Breast epithelium (tissue), 4 donors: ENCODE data around the gene FHIT. TPM values are rescaled to one million over a fixed set of nuclear protein-coding genes. Genes with fewer than 3 reads are reported as not detected.
"Not testable (repeated sequence)": the region's sequence is repeated elsewhere in the genome, so short reads cannot be mapped to it uniquely, and the experiment has no call there.

Experiments used
- DNase-seq, 2 donors: peaks; one replicate each; pipeline ENCODE4 v3.0.0-alpha.2; 2019; ENCODE audit warnings: low spot score in 2 of 2
- H3K27ac ChIP-seq, 2 donors: fragments of 200-600 bp; sonication (generic) in 1 of 2; one replicate each; pipeline ENCODE4 v1.5.1; 2016 to 2019; ENCODE audit warnings: mild to moderate bottlenecking in 1 of 2
- H3K27me3 ChIP-seq, 2 donors: fragments of 200-600 bp; sonication (generic) in 1 of 2; one replicate each; pipeline versions ENCODE4 v1.5.1 to v1.6.0; 2017 to 2019; ENCODE audit warnings: control low read depth in 1 of 2, mild to moderate bottlenecking in 1 of 2
- H3K36me3 ChIP-seq: fragments of 200-600 bp; one replicate; pipeline ENCODE4 v1.5.1; 2019
- H3K4me1 ChIP-seq, 2 donors: fragments of 200-600 bp; sonication (generic); one replicate each; pipeline ENCODE4 v1.5.1; 2016 to 2019; ENCODE audit warnings: control low read depth in 1 of 2
- H3K4me3 ChIP-seq, 3 donors: fragments of 200-600 bp; sonication (generic); 1 replicate in 2 of 3; 2 replicates in 1 of 3; pipeline ENCODE4 v1.5.1; 2016 to 2019; ENCODE audit warnings: mild to moderate bottlenecking in 3 of 3, moderate library complexity in 2 of 3
- H3K9me3 ChIP-seq, 2 donors: fragments of 200-600 bp; sonication (generic) in 1 of 2; one replicate each; pipeline ENCODE4 v1.5.1; 2016 to 2019; ENCODE audit warnings: control low read depth in 1 of 2
- POLR2A ChIP-seq: fragments of 450-650 bp; IDR thresholded peaks from one replicate; pipeline ENCODE4 v1.6.1; 2016; ENCODE audit warnings: antibody characterized with exemption, mild to moderate bottlenecking, moderate library complexity
- POLR2AphosphoS5 ChIP-seq, 3 donors: sonication (generic); formaldehyde crosslinking; IDR thresholded peaks; one replicate each; pipeline ENCODE4 v1.6.1; 2017; ENCODE audit warnings: antibody characterized with exemption in 3 of 3
- intact Hi-C: fragments of 100-400 bp; cut with DNase I; formaldehyde crosslinking; loops from one replicate; pipeline ENCODE4 v1.15.1; 2023; ENCODE audit warnings: low total_unique reads
- total RNA-seq, 3 donors: library from RNA; depleted of rRNA; stranded (reverse); fragments of >200 nt; gene quantifications; one replicate each; pipeline ENCODE4 v1.1.0, GENCODE V29; 2016
- TF ChIP-seq, protein P1 (sequence below), 3 donors: fragments of 450-650 bp; IDR thresholded peaks; one replicate each; pipeline ENCODE4 v1.5.1; 2016 to 2017; ENCODE audit warnings: antibody characterized with exemption in 3 of 3, mild to moderate bottlenecking in 3 of 3, moderate library complexity in 3 of 3

FHIT gene
- total RNA-seq, 3 donors from 2014 or later: 9.0 to 19.2 (median 17.7) TPM

DNA sequence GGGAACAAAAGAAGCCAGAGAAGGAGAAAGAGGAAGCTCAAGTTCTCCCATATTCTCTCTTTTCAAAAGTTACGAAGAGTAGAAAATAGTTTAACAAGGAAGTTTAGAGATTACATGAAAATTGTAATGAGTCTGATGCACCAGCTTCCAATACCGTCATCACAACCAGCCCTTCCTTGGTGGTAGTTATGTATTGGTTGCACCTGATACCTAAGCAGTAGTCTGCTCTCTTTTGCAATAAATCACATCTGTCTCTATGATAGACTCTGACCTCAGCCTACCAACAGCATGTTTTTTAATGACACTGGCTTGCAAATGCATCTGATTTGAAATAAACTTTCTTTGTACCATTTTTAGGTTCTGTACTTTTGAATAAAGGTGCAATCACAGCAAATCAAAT is 575.8 kb downstream of the FHIT start:
- TF ChIP-seq POLR2AphosphoS5 (IDR thresholded peaks at IDR 0.05): no peak
- TF ChIP-seq POLR2A: no peak
- TF ChIP-seq, protein P1, sequence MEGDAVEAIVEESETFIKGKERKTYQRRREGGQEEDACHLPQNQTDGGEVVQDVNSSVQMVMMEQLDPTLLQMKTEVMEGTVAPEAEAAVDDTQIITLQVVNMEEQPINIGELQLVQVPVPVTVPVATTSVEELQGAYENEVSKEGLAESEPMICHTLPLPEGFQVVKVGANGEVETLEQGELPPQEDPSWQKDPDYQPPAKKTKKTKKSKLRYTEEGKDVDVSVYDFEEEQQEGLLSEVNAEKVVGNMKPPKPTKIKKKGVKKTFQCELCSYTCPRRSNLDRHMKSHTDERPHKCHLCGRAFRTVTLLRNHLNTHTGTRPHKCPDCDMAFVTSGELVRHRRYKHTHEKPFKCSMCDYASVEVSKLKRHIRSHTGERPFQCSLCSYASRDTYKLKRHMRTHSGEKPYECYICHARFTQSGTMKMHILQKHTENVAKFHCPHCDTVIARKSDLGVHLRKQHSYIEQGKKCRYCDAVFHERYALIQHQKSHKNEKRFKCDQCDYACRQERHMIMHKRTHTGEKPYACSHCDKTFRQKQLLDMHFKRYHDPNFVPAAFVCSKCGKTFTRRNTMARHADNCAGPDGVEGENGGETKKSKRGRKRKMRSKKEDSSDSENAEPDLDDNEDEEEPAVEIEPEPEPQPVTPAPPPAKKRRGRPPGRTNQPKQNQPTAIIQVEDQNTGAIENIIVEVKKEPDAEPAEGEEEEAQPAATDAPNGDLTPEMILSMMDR (IDR thresholded peaks at IDR 0.05): no peak
- no peak for DNase-seq
- no peaks in the 10 kb centered on the region for H3K9me3 ChIP-seq
- H3K27me3 ChIP-seq: no peaks in the 10 kb centered on the region
- H3K36me3 ChIP-seq: no peaks in the 10 kb centered on the region
- H3K27ac ChIP-seq: no peak overlapping the region
- H3K4me1 ChIP-seq: no peaks in the 10 kb centered on the region
- intact Hi-C loops: no loop called here
- no peak overlapping the region for H3K4me3 ChIP-seq

- no peaks in the 10 kb centered on the region for H3K9me3 ChIP-seq
- intact Hi-C loops: no loop called here
- H3K36me3 ChIP-seq: no peaks in the 10 kb centered on the region
- H3K27me3 ChIP-seq: no peaks in the 10 kb centered on the region
- H3K27ac ChIP-seq: no peak overlapping the region
- no peaks in the 10 kb centered on the region for H3K4me1 ChIP-seq
- no peak for DNase-seq
- TF ChIP-seq, protein P1 (IDR thresholded peaks at IDR 0.05): no peak
- TF ChIP-seq POLR2AphosphoS5 (IDR thresholded peaks at IDR 0.05): no peak
- no peak for TF ChIP-seq POLR2A
- H3K4me3 ChIP-seq: no peak overlapping the region
Observed at GRCh38 chr3:60674870-60675269, 576.4 kb downstream of the FHIT start.

DNA sequence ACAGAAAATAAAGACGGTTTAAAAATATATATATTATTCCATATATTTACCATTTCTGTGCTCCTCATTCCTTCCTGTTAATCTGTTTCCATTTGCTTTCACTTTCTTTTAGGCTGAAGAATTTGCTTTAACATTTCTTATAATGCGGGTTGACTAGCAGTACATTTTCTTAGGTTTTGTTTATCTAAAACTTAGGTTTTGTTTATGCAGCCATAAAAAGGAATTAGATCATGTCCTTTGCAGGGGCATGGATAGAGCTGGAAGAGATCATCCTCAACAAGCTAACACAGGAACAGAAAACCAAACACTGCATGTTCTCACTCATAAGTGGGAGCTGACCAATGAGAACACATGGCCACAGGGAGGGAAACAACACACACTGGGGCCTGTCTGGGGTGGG is 578.1 kb downstream of the FHIT start:
- intact Hi-C loops: no loop called here
- no peaks in the 10 kb centered on the region for H3K36me3 ChIP-seq
- no peak overlapping the region for H3K27ac ChIP-seq
- H3K9me3 ChIP-seq: no peaks in the 10 kb centered on the region
- no peak overlapping the region for H3K4me3 ChIP-seq
- H3K27me3 ChIP-seq: no peaks in the 10 kb centered on the region
- H3K4me1 ChIP-seq: no peaks in the 10 kb centered on the region
- no peak for TF ChIP-seq POLR2AphosphoS5 (IDR thresholded peaks at IDR 0.05)
- TF ChIP-seq POLR2A: no peak
- TF ChIP-seq, protein P1 (IDR thresholded peaks at IDR 0.05): no peak
- no peak for DNase-seq

DNA sequence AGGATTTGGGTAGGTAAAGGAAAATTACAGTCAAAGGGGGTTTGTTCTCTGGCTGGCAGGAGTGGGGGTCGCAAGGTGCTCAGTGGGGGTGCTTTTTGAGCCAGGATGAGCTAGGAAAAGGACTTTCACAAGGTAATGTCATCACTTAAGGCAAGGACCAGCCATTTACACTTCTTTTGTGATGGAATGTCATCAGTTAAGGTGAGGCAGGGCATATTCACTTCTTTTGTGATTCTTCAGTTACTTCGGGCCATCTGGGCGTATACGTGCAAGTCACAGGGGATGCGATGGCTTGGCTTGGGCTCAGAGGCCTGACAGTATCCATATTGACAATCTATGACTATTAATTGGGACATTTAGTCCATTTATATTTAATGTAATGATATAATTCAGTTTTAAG is 578.9 kb downstream of the FHIT start:
- intact Hi-C loops, H3K4me3 ChIP-seq, H3K4me1 ChIP-seq, H3K36me3 ChIP-seq, H3K9me3 ChIP-seq, DNase-seq, H3K27ac ChIP-seq, H3K27me3 ChIP-seq: not testable (repeated sequence)

DNA sequence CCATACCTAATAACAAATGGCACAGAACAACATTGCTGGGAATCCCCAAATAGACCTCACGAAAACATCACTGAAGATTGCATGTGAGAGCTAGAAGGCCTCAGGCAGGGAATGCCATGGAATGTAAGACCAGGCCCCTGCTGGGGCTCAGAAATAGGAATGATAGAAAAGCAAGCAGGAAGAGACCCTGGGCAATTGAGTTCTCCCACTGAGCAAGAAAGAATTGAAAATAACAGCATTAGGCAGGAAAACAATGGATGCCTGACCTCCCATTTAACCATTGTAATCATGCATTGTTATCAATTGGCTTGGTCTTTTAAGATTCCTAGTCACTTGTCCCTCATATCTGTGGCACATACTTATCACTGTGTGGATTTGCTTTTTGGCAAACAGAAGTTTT is 581.6 kb downstream of the FHIT start:
- Histone ChIP-seq H3K27ac (no peak overlapping the region), H3K4me1 (no peaks in the 10 kb centered on the region), H3K36me3 (no peaks in the 10 kb centered on the region), H3K4me3 (no peak overlapping the region), H3K9me3 (no peaks in the 10 kb centered on the region), H3K27me3 (no peaks in the 10 kb centered on the region)
- intact Hi-C loops: no loop called here
- DNase-seq: no peak
- no peak for TF ChIP-seq POLR2A
- TF ChIP-seq, protein P1 (IDR thresholded peaks at IDR 0.05): no peak
- TF ChIP-seq POLR2AphosphoS5 (IDR thresholded peaks at IDR 0.05): no peak

DNA sequence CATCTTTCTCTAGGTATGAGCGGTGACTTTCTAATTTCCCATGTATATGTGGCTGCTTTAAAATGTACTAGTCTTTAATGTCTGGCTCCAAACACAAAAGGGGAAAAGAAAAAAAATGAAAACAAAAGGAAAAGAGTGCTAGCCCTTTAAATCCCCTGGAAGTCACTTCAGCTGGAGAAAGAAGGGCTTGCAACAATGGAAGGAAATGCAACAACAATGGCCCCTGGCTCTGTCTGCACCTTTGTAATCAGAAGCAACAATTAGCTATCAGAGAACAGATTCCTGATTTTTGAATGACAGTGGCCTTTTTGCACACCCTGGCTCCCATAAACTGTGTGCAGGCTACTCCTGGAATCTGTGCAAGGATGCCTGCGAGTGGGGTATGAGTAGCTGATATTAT is 591.2 kb downstream of the FHIT start:
- Histone ChIP-seq H3K27ac (no peak overlapping the region), H3K27me3 (no peaks in the 10 kb centered on the region), H3K9me3 (peaks cover 0 to 23% of the 10 kb centered on the region in 2 donors), H3K4me3 (no peak overlapping the region), H3K36me3 (no peaks in the 10 kb centered on the region), H3K4me1 (no peaks in the 10 kb centered on the region)
- intact Hi-C loops: no loop called here
- no peak for DNase-seq
- no peak for TF ChIP-seq POLR2AphosphoS5 (IDR thresholded peaks at IDR 0.05)
- TF ChIP-seq POLR2A: no peak
- TF ChIP-seq, protein P1 (IDR thresholded peaks at IDR 0.05): no peak
